GM19099 (cell line): ENCODE measurements around the gene DNAH11.

Source experiments
- POLR2A ChIP-seq: IDR thresholded peaks from 3 replicates; pipeline ENCODE4 v1.6.1; 2011; ENCODE audit warnings: low read depth; ENCODE audit not compliant: insufficient read length; ENCODE audit errors: extremely low read depth

The DNAH11 gene, protein sequence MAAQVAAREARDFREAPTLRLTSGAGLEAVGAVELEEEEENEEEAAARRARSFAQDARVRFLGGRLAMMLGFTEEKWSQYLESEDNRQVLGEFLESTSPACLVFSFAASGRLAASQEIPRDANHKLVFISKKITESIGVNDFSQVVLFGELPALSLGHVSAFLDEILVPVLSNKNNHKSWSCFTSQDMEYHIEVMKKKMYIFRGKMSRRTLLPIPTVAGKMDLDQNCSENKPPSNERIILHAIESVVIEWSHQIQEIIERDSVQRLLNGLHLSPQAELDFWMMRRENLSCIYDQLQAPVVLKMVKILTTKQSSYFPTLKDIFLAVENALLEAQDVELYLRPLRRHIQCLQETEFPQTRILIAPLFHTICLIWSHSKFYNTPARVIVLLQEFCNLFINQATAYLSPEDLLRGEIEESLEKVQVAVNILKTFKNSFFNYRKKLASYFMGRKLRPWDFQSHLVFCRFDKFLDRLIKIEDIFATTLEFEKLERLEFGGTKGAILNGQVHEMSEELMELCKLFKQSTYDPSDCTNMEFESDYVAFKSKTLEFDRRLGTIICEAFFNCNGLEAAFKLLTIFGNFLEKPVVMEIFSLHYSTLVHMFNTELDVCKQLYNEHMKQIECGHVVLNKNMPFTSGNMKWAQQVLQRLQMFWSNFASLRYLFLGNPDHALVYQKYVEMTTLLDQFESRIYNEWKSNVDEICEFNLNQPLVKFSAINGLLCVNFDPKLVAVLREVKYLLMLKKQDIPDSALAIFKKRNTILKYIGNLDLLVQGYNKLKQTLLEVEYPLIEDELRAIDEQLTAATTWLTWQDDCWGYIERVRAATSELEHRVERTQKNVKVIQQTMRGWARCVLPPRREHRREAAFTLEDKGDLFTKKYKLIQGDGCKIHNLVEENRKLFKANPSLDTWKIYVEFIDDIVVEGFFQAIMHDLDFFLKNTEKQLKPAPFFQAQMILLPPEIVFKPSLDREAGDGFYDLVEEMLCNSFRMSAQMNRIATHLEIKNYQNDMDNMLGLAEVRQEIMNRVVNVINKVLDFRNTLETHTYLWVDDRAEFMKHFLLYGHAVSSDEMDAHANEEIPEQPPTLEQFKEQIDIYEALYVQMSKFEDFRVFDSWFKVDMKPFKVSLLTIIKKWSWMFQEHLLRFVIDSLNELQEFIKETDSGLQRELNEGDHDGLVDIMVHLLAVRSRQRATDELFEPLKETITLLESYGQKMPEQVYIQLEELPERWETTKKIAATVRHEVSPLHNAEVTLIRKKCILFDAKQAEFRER (N-terminal part only)

DNA sequence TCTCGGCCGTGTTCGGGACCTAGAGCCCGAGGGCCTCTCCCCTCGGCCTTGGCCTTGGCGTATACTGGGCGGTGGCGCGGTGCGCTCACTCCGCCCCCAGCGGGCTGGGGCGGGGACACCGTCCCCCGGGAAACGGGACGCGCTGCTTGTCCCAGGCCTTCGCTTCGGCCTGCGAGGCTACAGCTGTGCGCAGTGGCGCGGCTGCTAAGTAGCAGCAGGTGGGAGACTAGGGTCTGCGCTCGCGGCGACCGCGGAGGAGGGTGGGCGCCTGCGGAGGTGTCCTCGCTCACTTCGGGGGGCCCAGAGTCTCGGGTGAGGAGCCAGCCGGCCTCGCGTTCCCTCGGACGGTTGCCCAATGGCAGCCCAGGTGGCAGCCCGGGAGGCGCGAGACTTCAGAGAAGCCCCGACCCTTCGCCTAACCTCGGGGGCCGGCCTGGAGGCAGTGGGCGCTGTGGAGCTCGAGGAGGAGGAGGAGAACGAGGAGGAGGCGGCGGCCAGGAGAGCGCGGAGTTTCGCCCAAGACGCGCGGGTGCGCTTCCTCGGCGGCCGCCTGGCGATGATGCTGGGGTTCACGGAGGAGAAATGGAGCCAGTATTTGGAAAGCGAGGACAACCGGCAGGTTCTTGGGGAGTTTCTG, at the start of gene DNAH11:
Gene DNAH11 (plus strand): TSS at position 149 of the 637 bp plus-strand sequence. CDS start 207 bp downstream, at position 356.
- no peak for TF ChIP-seq POLR2A

DNA sequence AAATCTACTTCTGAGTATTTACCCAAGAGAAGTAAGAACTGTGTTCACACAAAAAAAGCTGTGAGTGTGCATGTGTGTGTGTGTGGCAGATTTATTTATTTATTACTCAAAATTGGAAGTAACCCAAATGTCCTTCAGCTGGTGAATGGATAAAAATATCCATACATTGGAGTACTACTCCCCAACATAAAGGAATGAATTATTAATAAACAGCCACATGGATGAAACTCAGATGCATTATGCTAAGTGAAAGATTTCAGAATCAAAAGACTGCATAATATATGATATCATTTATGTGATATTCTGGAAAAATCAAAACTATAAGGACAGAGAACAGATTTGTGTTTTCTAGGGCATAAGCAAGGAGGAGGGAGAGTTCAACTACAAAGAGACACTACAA, 47.1 kb upstream of the DNAH11 start:
- TF ChIP-seq POLR2A = no peak

DNA sequence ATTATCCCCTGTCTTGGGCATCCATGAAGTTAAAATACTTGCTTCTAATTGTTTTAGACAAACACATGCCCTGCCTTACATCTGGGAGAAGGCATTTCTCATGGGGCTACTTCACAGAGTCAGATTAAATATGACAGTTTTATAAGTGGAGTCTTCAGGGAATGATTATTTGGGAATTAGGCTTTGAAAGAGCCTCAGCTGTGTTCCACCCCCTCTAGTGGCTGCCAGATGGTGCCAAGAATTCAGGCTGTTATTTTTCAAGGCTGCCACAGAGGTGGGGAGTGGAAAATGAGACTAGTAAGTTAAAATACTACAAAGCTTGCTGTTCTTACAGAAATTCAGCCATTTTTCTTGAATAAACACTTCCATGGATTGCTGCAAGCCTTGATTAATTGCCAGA, 45.8 kb upstream of the DNAH11 start:
- TF ChIP-seq POLR2A = no peak

DNA sequence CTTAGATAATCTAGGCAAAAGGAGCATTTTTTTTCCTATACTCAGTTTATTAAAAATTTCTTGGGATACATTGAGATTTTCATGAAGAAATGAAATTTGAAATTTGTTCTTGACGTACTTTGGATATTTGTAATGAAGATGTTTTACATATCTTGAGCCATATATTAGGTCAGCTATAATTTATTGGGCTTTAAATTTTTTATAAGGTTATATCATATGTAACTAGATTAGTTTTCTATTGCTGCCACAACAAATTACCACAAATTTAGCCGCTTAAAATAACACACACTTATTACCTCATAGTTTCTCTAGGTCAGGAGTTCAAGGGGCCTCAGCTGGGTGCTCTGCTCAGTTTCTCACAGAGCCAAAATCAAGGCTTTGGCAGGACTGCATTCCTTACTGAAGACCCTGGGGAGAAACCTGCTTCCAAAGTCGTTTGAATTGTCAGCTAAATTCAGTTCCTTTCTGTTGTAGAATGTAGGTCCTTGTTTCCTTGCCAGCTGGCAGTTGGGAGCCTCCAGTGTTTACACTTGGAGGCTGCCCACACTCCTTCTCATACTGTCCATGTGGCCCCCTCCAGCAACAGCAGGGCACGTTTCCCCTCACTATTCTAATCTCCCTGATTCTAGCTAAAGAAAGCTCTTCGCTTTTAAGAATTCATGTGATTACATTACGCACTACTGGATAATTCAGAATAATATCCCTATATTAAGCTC, 42.6 kb upstream of the DNAH11 start:
- TF ChIP-seq POLR2A = no peak

DNA sequence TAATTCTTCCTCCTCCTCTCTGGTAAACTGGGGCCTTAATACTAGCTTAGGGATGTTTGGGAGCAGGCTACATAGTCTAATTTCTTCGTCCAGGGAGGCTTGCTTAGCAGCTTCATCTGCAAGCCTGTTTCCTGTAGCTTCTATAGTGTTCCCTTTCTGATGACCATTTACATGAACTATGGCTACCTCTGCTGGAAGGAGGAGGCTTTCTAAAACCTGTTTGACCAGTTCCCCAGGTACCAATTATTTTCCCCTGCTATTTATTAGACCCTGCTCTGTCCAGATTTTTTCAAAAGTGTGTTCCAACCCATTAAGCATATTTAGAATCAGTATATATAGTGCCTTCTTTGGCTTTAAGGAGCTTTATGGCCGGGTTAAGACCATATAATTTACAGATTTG, 38.8 kb upstream of the DNAH11 start:
- no peak for TF ChIP-seq POLR2A

DNA sequence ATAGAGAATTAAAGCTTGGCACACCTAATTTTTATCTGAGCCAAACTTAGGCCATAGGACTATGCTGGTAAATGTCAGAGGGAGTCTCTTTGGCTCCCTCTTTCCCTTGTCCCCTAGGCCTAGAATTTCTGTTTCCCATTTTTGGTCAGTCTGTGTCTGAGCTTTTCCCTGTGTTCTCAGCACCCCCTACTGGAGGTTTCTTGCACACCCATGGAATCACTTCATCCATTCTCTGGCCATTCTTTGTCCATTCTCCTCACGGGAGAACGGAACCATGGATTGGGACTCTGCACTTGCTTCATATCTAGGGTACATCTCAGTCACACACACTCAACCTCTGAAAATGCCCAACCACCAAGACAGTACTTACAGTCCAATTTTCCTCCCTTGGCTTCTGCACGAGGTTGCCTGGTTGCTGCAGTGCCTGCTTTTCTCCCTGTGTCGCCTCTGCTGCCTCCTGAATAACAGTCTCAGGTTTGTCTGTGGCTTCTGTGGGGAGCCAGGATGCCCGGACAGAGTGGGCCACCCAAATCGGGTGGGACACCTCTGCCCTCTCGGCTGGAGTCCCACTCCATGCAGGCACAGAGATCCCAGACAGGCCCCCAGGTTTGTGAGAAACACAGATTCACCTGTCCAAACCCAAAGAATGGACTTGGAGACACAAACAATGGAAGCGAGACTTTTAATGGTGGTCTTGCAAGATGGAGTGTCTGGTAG, 35.1 kb upstream of the DNAH11 start:
- TF ChIP-seq POLR2A = no peak

DNA sequence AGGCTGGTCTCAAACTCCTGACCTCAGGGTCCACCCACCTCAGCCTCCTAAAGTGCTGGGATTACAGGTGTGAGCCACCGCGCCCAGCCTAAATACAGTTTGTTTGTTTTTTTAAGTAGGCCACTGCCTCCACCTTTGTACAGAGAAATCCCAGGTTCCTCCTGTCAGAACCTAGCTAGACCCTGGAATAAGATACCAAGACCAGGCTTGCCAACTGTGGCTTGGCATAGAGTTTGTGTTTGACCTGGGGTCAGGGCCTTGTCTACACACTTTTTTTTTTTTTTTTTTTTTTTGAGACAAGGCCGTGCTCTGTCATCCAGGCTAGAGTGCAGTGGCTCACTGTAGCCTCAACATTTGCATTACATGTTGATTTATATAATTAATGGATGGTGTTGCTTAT, 34.3 kb upstream of the DNAH11 start:
- no peak for TF ChIP-seq POLR2A

DNA sequence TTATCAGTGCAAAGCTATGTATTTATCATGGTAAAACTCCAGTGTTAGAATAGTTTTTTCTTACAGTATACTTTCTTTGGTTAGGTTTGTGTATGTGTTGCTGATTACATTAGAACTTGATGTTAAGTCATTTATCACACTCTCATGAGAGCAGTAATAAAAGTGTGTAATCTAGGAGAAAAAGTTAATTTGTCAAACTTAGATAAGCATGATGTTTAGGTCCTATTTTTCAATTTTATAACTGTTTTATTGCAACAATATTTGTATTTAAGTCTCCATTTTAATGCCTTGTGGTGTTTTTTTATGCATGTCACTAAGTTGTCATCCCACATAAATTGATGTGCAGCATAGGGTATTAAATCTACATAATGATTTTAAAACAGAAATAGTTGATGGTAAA, 28.8 kb upstream of the DNAH11 start:
- no peak for TF ChIP-seq POLR2A

DNA sequence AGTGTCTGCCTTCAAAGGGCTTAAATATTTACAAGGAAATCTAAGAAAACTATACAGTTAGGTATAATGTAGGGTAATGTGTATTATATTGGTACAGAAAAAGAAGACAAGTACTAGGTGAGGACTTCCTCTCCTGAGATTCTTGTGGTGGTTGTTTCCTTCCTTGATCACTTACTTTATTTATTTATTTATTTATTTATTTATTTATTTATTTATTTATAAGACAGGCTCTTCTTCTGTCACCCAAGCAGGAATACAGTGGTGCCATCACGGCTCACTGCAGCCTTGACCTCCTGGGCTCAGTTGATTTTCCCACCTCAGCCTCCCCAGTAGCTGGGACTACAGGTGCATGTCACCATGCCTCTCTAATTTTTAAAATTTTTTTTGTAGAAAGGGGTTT, 18.2 kb upstream of the DNAH11 start:
- no peak for TF ChIP-seq POLR2A

DNA sequence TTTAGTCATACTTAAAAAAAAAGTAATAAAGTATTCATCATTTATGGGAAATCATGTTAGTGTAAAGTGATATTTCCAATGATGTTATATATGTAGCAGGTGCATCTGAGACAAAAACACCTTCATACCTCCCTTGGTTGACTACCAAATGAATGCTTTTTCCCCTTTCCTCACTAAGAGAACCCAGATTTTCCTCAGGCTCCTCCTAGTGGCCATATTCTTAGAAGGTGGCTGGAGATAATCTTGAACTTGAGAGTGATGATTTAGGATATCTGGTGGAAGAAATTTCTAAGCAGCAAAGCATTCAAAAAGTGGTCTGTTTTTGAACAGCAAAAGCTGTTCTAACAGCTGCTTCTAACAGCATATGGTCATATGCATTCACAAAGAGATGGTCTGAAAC, 16.8 kb upstream of the DNAH11 start:
- no peak for TF ChIP-seq POLR2A

DNA sequence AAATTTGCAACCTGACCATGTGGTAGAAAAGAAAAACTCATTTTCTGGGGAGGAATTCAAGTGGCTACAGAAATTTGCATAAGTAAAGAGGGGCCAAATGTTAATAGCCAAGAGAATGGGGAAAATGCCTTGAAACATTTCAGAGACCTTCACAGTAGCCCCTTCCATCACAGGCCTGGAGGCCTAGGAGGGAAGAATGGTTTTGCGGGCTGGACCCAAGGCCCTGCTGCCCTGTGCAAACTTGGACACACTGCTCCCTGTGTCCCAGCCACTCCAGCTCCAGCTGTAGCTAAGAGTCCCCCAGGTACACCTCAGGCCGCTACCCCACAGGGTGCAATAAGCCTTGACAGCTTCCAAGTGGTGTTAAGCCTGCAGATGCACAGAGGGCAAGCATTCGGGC, 16.4 kb upstream of the DNAH11 start:
- no peak for TF ChIP-seq POLR2A

DNA sequence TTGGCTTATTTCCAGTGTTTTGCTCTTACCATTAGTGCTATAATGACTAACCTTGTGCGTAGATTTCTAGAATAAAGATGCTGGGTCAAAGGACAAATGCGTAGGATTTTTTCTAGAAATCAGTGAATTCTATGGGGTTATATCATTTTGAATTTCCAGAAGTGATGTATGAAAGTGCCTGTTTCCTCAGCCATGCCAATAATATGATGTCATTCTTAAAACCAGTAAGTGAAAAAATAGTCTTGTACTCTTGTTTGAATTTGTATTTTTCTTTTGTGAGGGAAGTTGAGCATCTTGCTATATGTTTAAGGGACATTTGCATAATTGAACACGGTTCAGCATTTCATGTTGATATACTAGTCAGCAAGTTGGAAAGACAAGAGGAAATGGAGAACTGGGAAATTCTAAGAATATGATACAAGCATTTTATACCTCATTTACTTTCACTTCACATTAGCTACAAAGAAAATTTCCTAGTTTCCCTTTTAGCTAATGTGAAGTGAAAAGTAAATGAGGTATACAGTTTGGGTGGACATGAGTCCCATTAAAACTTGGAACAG, 3.8 kb upstream of the DNAH11 start:
- no peak for TF ChIP-seq POLR2A
